Breast epithelium (tissue), 3 donors: Measurements from ENCODE around the gene PIAS1.

ENCODE experiments used
- POLR2A ChIP-seq: fragments of 450-650 bp; IDR thresholded peaks from one replicate; pipeline ENCODE4 v1.6.1; 2016; ENCODE audit warnings: antibody characterized with exemption, mild to moderate bottlenecking, moderate library complexity
- POLR2AphosphoS5 ChIP-seq, 3 donors: sonication (generic); formaldehyde crosslinking; IDR thresholded peaks; one replicate each; pipeline ENCODE4 v1.6.1; 2017; ENCODE audit warnings: antibody characterized with exemption in 3 of 3
- TF ChIP-seq, protein P1 (sequence below), 3 donors: fragments of 450-650 bp; IDR thresholded peaks; one replicate each; pipeline ENCODE4 v1.5.1; 2016 to 2017; ENCODE audit warnings: antibody characterized with exemption in 3 of 3, mild to moderate bottlenecking in 3 of 3, moderate library complexity in 3 of 3

DNA sequence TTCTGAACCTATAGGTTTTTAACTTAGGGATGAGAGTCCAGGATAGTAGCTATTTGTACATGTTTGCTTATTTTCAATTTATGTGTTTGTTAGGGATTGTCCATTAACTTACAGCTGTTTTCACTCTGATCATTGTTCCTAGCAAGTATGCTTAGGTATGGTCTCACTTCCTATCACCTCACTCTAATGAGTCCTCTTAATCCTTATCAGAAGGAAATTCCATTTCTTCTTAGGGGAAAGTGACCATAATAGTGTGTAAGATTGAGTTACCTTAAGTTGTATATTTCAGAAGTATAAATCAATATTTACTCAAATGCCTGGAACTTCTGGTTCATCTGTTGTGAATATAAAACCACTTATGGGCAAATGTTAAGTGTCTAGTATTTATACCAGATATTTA is 53.0 kb downstream of the PIAS1 start:
- TF ChIP-seq, protein P1, sequence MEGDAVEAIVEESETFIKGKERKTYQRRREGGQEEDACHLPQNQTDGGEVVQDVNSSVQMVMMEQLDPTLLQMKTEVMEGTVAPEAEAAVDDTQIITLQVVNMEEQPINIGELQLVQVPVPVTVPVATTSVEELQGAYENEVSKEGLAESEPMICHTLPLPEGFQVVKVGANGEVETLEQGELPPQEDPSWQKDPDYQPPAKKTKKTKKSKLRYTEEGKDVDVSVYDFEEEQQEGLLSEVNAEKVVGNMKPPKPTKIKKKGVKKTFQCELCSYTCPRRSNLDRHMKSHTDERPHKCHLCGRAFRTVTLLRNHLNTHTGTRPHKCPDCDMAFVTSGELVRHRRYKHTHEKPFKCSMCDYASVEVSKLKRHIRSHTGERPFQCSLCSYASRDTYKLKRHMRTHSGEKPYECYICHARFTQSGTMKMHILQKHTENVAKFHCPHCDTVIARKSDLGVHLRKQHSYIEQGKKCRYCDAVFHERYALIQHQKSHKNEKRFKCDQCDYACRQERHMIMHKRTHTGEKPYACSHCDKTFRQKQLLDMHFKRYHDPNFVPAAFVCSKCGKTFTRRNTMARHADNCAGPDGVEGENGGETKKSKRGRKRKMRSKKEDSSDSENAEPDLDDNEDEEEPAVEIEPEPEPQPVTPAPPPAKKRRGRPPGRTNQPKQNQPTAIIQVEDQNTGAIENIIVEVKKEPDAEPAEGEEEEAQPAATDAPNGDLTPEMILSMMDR (IDR thresholded peaks at IDR 0.05), result no peak
- TF ChIP-seq POLR2A (no peak), POLR2AphosphoS5 (IDR thresholded peaks at IDR 0.05) (no peak)
